Measurements from ENCODE around the gene GTSE1. TPM values are rescaled to one million over a fixed set of nuclear protein-coding genes. Genes with fewer than 3 reads are reported as not detected.

The GTSE1 gene
- total and polyA plus RNA-seq, 2 donors = 4.4 to 14.1 TPM

GRCh38 chr22:46329616-46330015 lies 32.9 kb downstream of the GTSE1 start:
- Histone ChIP-seq H3K9me3 (ENCODE audit: control insufficient read depth in 2 of 2, insufficient read depth in 1 of 2, low read length in 1 of 2) (no peaks in the 10 kb centered on the region), H3K27me3 (ENCODE audit: control insufficient read depth in 2 of 2, insufficient read depth in 1 of 2, low read length in 1 of 2) (no peaks in the 10 kb centered on the region), H3K4me3 (ENCODE audit: low read length in 2 of 2) (no peak overlapping the region), H3K4me1 (ENCODE audit: control insufficient read depth in 2 of 2, insufficient read depth in 2 of 2, low read length in 2 of 2) (no peaks in the 10 kb centered on the region), H3K36me3 (ENCODE audit: control insufficient read depth in 2 of 2, insufficient read depth in 2 of 2, low read length in 1 of 2) (peaks cover 60 to 79% of the 10 kb centered on the region in 2 donors), H3K27ac (ENCODE audit: low read depth in 1 of 2, low read length in 1 of 2) (no peak overlapping the region)
- DNase-seq (ENCODE audit: low read depth in 6 of 9, low spot score in 9 of 9) = no peak
- 97% methylated on average over 8 of the region's 8 CpGs for WGBS

GRCh38 chr22:46330426-46330825 lies 33.8 kb downstream of the GTSE1 start:
- H3K27ac ChIP-seq (ENCODE audit: low read depth in 1 of 2, low read length in 1 of 2) = no peak overlapping the region
- H3K9me3 ChIP-seq (ENCODE audit: control insufficient read depth in 2 of 2, insufficient read depth in 1 of 2, low read length in 1 of 2) = no peaks in the 10 kb centered on the region
- H3K27me3 ChIP-seq (ENCODE audit: control insufficient read depth in 2 of 2, insufficient read depth in 1 of 2, low read length in 1 of 2) = no peaks in the 10 kb centered on the region
- H3K36me3 ChIP-seq (ENCODE audit: control insufficient read depth in 2 of 2, insufficient read depth in 2 of 2, low read length in 1 of 2) = peaks cover 53 to 72% of the 10 kb centered on the region in 2 donors
- WGBS = over 99% methylated on average over 4 of the region's 4 CpGs
- no peak for DNase-seq (ENCODE audit: low read depth in 6 of 9, low spot score in 9 of 9)
- H3K4me1 ChIP-seq (ENCODE audit: control insufficient read depth in 2 of 2, insufficient read depth in 2 of 2, low read length in 2 of 2) = peaks cover 2 to 5% of the 10 kb centered on the region in 2 donors
- no peak overlapping the region for H3K4me3 ChIP-seq (ENCODE audit: low read length in 2 of 2)

- 98% methylated on average over 23 of the region's 23 CpGs for WGBS
- peaks cover 5% of the 10 kb centered on the region in 2 donors for H3K4me1 ChIP-seq (ENCODE audit: control insufficient read depth in 2 of 2, insufficient read depth in 2 of 2, low read length in 2 of 2)
- H3K27me3 ChIP-seq (ENCODE audit: control insufficient read depth in 2 of 2, insufficient read depth in 1 of 2, low read length in 1 of 2) = no peaks in the 10 kb centered on the region
- no peaks in the 10 kb centered on the region for H3K9me3 ChIP-seq (ENCODE audit: control insufficient read depth in 2 of 2, insufficient read depth in 1 of 2, low read length in 1 of 2)
- no peak for DNase-seq (ENCODE audit: low read depth in 6 of 9, low spot score in 9 of 9)
- no peak overlapping the region for H3K27ac ChIP-seq (ENCODE audit: low read depth in 1 of 2, low read length in 1 of 2)
- H3K36me3 ChIP-seq (ENCODE audit: control insufficient read depth in 2 of 2, insufficient read depth in 2 of 2, low read length in 1 of 2) = peaks cover 42 to 61% of the 10 kb centered on the region in 2 donors
- H3K4me3 ChIP-seq (ENCODE audit: low read length in 2 of 2) = no peak overlapping the region
These were observed 34.8 kb downstream of the GTSE1 start for GRCh38 chr22:46331496-46331895.

GRCh38 chr22:46335201-46336118 lies 38.8 kb downstream of the GTSE1 start, which contains the start of gene TRMU:
TSS of gene TRMU (plus strand) at chr22:46335714. CDS start at chr22:46335765, 51 bp downstream.
- DNase-seq (ENCODE audit: low read depth in 6 of 9, low spot score in 9 of 9) = peak; percentile 33 to 83 (median 67)
- 1% methylated on average over 93 of the region's 93 CpGs for WGBS

GRCh38 chr22:46336119-46337078 lies 39.7 kb downstream of the GTSE1 start:
- 20% methylated on average over 42 of the region's 42 CpGs for WGBS
- DNase-seq (ENCODE audit: low read depth in 6 of 9, low spot score in 9 of 9) = peak in 3 of 9 donors; percentile 7 to 30 (median 10)
- peak overlapping the region in 1 of 2 donors; percentile 25 for H3K27ac ChIP-seq (ENCODE audit: low read depth in 1 of 2, low read length in 1 of 2)
- H3K27me3 ChIP-seq (ENCODE audit: control insufficient read depth in 2 of 2, insufficient read depth in 1 of 2, low read length in 1 of 2) = no peaks in the 10 kb centered on the region
- H3K4me1 ChIP-seq (ENCODE audit: control insufficient read depth in 2 of 2, insufficient read depth in 2 of 2, low read length in 2 of 2) = peaks cover 10% of the 10 kb centered on the region in 2 donors
- peaks cover 37 to 47% of the 10 kb centered on the region in 2 donors for H3K36me3 ChIP-seq (ENCODE audit: control insufficient read depth in 2 of 2, insufficient read depth in 2 of 2, low read length in 1 of 2)
- H3K4me3 ChIP-seq (ENCODE audit: low read length in 2 of 2) = peak overlapping the region; percentile 88 to 94
- H3K9me3 ChIP-seq (ENCODE audit: control insufficient read depth in 2 of 2, insufficient read depth in 1 of 2, low read length in 1 of 2) = no peaks in the 10 kb centered on the region

More at GRCh38 chr22:46335201-46336118, 38.8 kb downstream of the GTSE1 start, which contains the start of gene TRMU:
- no peaks in the 10 kb centered on the region for H3K27me3 ChIP-seq (ENCODE audit: control insufficient read depth in 2 of 2, insufficient read depth in 1 of 2, low read length in 1 of 2)
- H3K9me3 ChIP-seq (ENCODE audit: control insufficient read depth in 2 of 2, insufficient read depth in 1 of 2, low read length in 1 of 2) = no peaks in the 10 kb centered on the region
- peak within 1 kb of the TSS; percentile 88 to 94 for H3K4me3 ChIP-seq (ENCODE audit: low read length in 2 of 2)
- H3K4me1 ChIP-seq (ENCODE audit: control insufficient read depth in 2 of 2, insufficient read depth in 2 of 2, low read length in 2 of 2) = peaks cover 10% of the 10 kb centered on the region in 2 donors
- peak within 1 kb of the TSS; percentile 72 to 87 for H3K27ac ChIP-seq (ENCODE audit: low read depth in 1 of 2, low read length in 1 of 2)
- peaks cover 38 to 52% of the 10 kb centered on the region in 2 donors for H3K36me3 ChIP-seq (ENCODE audit: control insufficient read depth in 2 of 2, insufficient read depth in 2 of 2, low read length in 1 of 2)

GRCh38 chr22:46337870-46338269 lies 41.2 kb downstream of the GTSE1 start:
- H3K9me3 ChIP-seq (ENCODE audit: control insufficient read depth in 2 of 2, insufficient read depth in 1 of 2, low read length in 1 of 2) = no peaks in the 10 kb centered on the region
- DNase-seq (ENCODE audit: low read depth in 6 of 9, low spot score in 9 of 9) = no peak
- H3K4me3 ChIP-seq (ENCODE audit: low read length in 2 of 2) = no peak overlapping the region
- 99% methylated on average over 9 of the region's 9 CpGs for WGBS
- H3K4me1 ChIP-seq (ENCODE audit: control insufficient read depth in 2 of 2, insufficient read depth in 2 of 2, low read length in 2 of 2) = peaks cover 10% of the 10 kb centered on the region in 2 donors
- peaks cover 36 to 41% of the 10 kb centered on the region in 2 donors for H3K36me3 ChIP-seq (ENCODE audit: control insufficient read depth in 2 of 2, insufficient read depth in 2 of 2, low read length in 1 of 2)
- H3K27ac ChIP-seq (ENCODE audit: low read depth in 1 of 2, low read length in 1 of 2) = no peak overlapping the region
- no peaks in the 10 kb centered on the region for H3K27me3 ChIP-seq (ENCODE audit: control insufficient read depth in 2 of 2, insufficient read depth in 1 of 2, low read length in 1 of 2)

GRCh38 chr22:46338636-46339035 lies 42.0 kb downstream of the GTSE1 start:
- Histone ChIP-seq H3K4me3 (ENCODE audit: low read length in 2 of 2) (no peak overlapping the region), H3K36me3 (ENCODE audit: control insufficient read depth in 2 of 2, insufficient read depth in 2 of 2, low read length in 1 of 2) (peaks cover 39 to 43% of the 10 kb centered on the region in 2 donors), H3K4me1 (ENCODE audit: control insufficient read depth in 2 of 2, insufficient read depth in 2 of 2, low read length in 2 of 2) (peaks cover 10% of the 10 kb centered on the region in 2 donors), H3K27ac (ENCODE audit: low read depth in 1 of 2, low read length in 1 of 2) (no peak overlapping the region), H3K27me3 (ENCODE audit: control insufficient read depth in 2 of 2, insufficient read depth in 1 of 2, low read length in 1 of 2) (no peaks in the 10 kb centered on the region), H3K9me3 (ENCODE audit: control insufficient read depth in 2 of 2, insufficient read depth in 1 of 2, low read length in 1 of 2) (no peaks in the 10 kb centered on the region)
- DNase-seq (ENCODE audit: low read depth in 6 of 9, low spot score in 9 of 9) = no peak
- WGBS = 97% methylated on average over 8 of the region's 8 CpGs

GRCh38 chr22:46339956-46340355 lies 43.3 kb downstream of the GTSE1 start:
- Histone ChIP-seq H3K27ac (ENCODE audit: low read depth in 1 of 2, low read length in 1 of 2) (no peak overlapping the region), H3K27me3 (ENCODE audit: control insufficient read depth in 2 of 2, insufficient read depth in 1 of 2, low read length in 1 of 2) (no peaks in the 10 kb centered on the region), H3K4me3 (ENCODE audit: low read length in 2 of 2) (no peak overlapping the region), H3K9me3 (ENCODE audit: control insufficient read depth in 2 of 2, insufficient read depth in 1 of 2, low read length in 1 of 2) (no peaks in the 10 kb centered on the region), H3K4me1 (ENCODE audit: control insufficient read depth in 2 of 2, insufficient read depth in 2 of 2, low read length in 2 of 2) (peaks cover 8% of the 10 kb centered on the region in 2 donors), H3K36me3 (ENCODE audit: control insufficient read depth in 2 of 2, insufficient read depth in 2 of 2, low read length in 1 of 2) (peaks cover 49 to 50% of the 10 kb centered on the region in 2 donors)
- 97% methylated on average over 5 of the region's 5 CpGs for WGBS
- no peak for DNase-seq (ENCODE audit: low read depth in 6 of 9, low spot score in 9 of 9)

Measured in thymus (tissue), 11 donors.